Thoracic aorta (tissue), 2 donors: ENCODE data around the gene TGM4. TPM values are rescaled to one million over a fixed set of nuclear protein-coding genes. Genes with fewer than 3 reads are reported as not detected.

Experiments
- ATAC-seq: fragments of 150-250 bp; one replicate; pipeline ENCODE4 v1.8.0; 2017; ENCODE audit warnings: low read depth; ENCODE audit not compliant: insufficient number of reproducible peaks, low FRiP score
- DNase-seq: peaks from one replicate; pipeline ENCODE4 v3.0.0-alpha.2; 2020; ENCODE audit warnings: low spot score
- H3K27ac ChIP-seq, 2 donors: fragments of 200-600 bp; sonication (generic); 1 replicate in 1 of 2; 2 replicates in 1 of 2; pipeline ENCODE4 v1.5.1; 2016; ENCODE audit warnings: mild to moderate bottlenecking in 2 of 2, moderate library complexity in 2 of 2
- H3K27me3 ChIP-seq: fragments of 200-600 bp; sonication (generic); replicated peaks from 2 replicates; pipeline ENCODE4 v1.6.0; 2016; ENCODE audit warnings: mild to moderate bottlenecking; ENCODE audit not compliant: insufficient read depth
- H3K36me3 ChIP-seq: fragments of 200-600 bp; sonication (generic); one replicate; pipeline ENCODE4 v1.5.1; 2016
- H3K4me1 ChIP-seq, 2 donors: fragments of 200-600 bp; sonication (generic); 1 replicate in 1 of 2; 2 replicates in 1 of 2; pipeline versions ENCODE4 v1.5.1 to v1.6.0; 2016; ENCODE audit warnings: low read depth in 2 of 2, mild to moderate bottlenecking in 1 of 2; ENCODE audit not compliant: control insufficient read depth in 1 of 2
- H3K4me3 ChIP-seq: fragments of 200-600 bp; sonication (generic); 2 replicates; pipeline ENCODE4 v1.5.1; 2016; ENCODE audit warnings: mild to moderate bottlenecking
- H3K9me3 ChIP-seq: fragments of 200-600 bp; sonication (generic); 2 replicates; pipeline ENCODE4 v1.5.1; 2016
- CTCF ChIP-seq: fragments of 200-600 bp; sonication (generic); IDR thresholded peaks from one replicate; pipeline ENCODE4 v1.5.1; 2019; ENCODE audit warnings: antibody characterized with exemption
- total RNA-seq, 2 donors: library from RNA; depleted of rRNA; stranded (reverse); fragments of >200 nt; gene quantifications; one replicate each; pipeline versions ENCODE4 v1.1.0 to v1.2.3, GENCODE V29; 2016

Gene TGM4
- total RNA-seq, 2 donors from 2014 or later: not detected

GRCh38 chr3:44918581-44918980 lies 44.2 kb downstream of the TGM4 start:
- peaks cover 8% of the 10 kb centered on the region for H3K36me3 ChIP-seq
- no peak overlapping the region for H3K27ac ChIP-seq
- H3K4me3 ChIP-seq: no peak overlapping the region
- no peak for DNase-seq
- H3K27me3 ChIP-seq: no peaks in the 10 kb centered on the region
- ATAC-seq: no peak
- no peaks in the 10 kb centered on the region for H3K4me1 ChIP-seq
- TF ChIP-seq CTCF: no peak
- no peaks in the 10 kb centered on the region for H3K9me3 ChIP-seq

DNA sequence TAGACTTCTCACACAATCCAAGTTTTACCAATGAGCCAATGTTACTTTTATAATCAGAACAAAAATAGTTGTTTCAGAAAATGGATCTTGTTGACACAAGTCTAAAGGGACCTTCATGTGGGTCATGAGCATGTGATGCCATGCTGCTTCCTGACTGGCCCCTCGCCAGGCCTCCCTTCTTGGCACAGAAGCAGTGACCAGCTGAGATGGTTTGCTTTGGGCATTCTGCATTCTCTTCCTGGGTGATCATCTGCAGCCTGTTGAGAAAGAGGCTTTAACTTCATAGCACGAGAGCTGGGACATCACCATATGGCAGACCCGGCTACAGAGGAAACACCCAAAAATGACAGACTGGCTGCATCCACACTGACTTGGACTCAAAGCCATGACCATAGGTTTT lies 45.7 kb downstream of the TGM4 start:
- DNase-seq: no peak
- Histone ChIP-seq H3K9me3 (no peaks in the 10 kb centered on the region), H3K4me3 (no peak overlapping the region), H3K4me1 (no peaks in the 10 kb centered on the region), H3K36me3 (peaks cover 8% of the 10 kb centered on the region), H3K27ac (no peak overlapping the region), H3K27me3 (no peaks in the 10 kb centered on the region)
- no peak for ATAC-seq
- TF ChIP-seq CTCF: no peak

- Histone ChIP-seq H3K27ac (no peak overlapping the region), H3K27me3 (no peaks in the 10 kb centered on the region), H3K4me1 (no peaks in the 10 kb centered on the region), H3K4me3 (no peak overlapping the region), H3K9me3 (no peaks in the 10 kb centered on the region), H3K36me3 (peaks cover 19% of the 10 kb centered on the region)
- TF ChIP-seq CTCF: no peak
- no peak for DNase-seq
- ATAC-seq: no peak
Measured at GRCh38 chr3:44923632-44924456, 49.4 kb downstream of the TGM4 start.

GRCh38 chr3:44924457-44925084 lies 50.2 kb downstream of the TGM4 start:
- H3K4me1 ChIP-seq: no peaks in the 10 kb centered on the region
- H3K4me3 ChIP-seq: no peak overlapping the region
- no peak overlapping the region for H3K27ac ChIP-seq
- H3K27me3 ChIP-seq: no peaks in the 10 kb centered on the region
- peaks cover 26% of the 10 kb centered on the region for H3K36me3 ChIP-seq
- no peak for DNase-seq
- no peak for TF ChIP-seq CTCF
- no peak for ATAC-seq
- no peaks in the 10 kb centered on the region for H3K9me3 ChIP-seq

DNA sequence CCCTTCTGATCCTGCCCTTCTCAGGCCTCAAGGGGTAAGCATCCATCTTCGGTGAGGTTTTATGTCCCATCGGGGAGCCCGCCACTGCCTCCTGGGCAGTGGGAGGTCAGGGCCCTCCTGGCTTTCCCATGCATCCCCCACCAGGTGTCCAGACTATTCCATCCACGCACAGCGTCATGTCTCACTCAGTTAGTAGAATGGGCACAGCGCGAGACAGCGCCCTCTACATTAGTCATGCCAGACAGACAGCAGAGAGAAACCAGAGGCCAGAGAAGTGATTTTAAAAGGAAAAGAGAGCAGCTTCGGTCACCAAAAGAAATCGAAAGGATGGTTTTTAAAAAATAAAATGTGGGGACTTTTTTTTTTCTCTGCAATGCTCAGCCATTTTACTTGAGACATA lies 51.8 kb downstream of the TGM4 start:
- peaks cover 27% of the 10 kb centered on the region for H3K36me3 ChIP-seq

More for the DNA sequence above, 51.8 kb downstream of the TGM4 start:
- Histone ChIP-seq H3K9me3 (no peaks in the 10 kb centered on the region), H3K27me3 (no peaks in the 10 kb centered on the region), H3K4me1 (no peaks in the 10 kb centered on the region), H3K4me3 (no peak overlapping the region), H3K27ac (no peak overlapping the region)
- ATAC-seq (no peak), DNase-seq (no peak)
- no peak for TF ChIP-seq CTCF
